HepG2 (cell line): Measurements from ENCODE around the gene TUBB3. TPM values are rescaled to one million over a fixed set of nuclear protein-coding genes. Genes with fewer than 3 reads are reported as not detected.

ENCODE experiments used
- CBFB ChIP-seq: sonication (generic); formaldehyde crosslinking; IDR thresholded peaks from 2 replicates; pipeline ENCODE4 v1.4.0; 2020; ENCODE audit warnings: missing genetic modification reagents
- DNMT3B ChIP-seq: conservative IDR thresholded peaks from 2 replicates; pipeline ENCODE4 v1.6.1; 2016; ENCODE audit warnings: missing biosample characterization, control low read depth
- ELF1 ChIP-seq: sonication (generic); formaldehyde crosslinking; IDR thresholded peaks from 2 replicates; pipeline ENCODE4 v1.4.0; 2020; ENCODE audit warnings: missing genetic modification reagents
- ELF4 ChIP-seq: sonication (generic); formaldehyde crosslinking; IDR thresholded peaks from 2 replicates; pipeline ENCODE4 v1.5.0; 2020; ENCODE audit warnings: missing genetic modification reagents, mild to moderate bottlenecking, moderate library complexity, borderline replicate concordance
- FIP1L1 ChIP-seq: fragments of 200-400 bp; formaldehyde crosslinking; IDR thresholded peaks from 2 replicates; pipeline ENCODE4 v1.6.1; 2018; ENCODE audit warnings: low read depth, mild to moderate bottlenecking, low read length, moderate library complexity, borderline replicate concordance; ENCODE audit not compliant: insufficient read depth
- FOSL2 ChIP-seq: sonication (generic); formaldehyde crosslinking; IDR thresholded peaks from 2 replicates; pipeline ENCODE4 v1.4.0; 2020; ENCODE audit warnings: missing genetic modification reagents
- FOXA3 ChIP-seq: IDR thresholded peaks from 2 replicates; pipeline ENCODE4 v1.6.1; 2016; ENCODE audit warnings: missing genetic modification reagents, missing compliant biosample characterization
- GTF2F1 ChIP-seq: fragments of 150-350 bp; IDR thresholded peaks from 2 replicates; pipeline ENCODE4 v1.6.1; 2014; ENCODE audit warnings: low read length
- HDAC1 ChIP-seq: sonication (generic); formaldehyde crosslinking; IDR thresholded peaks from 2 replicates; pipeline ENCODE4 v1.5.1; 2020; ENCODE audit warnings: mild to moderate bottlenecking, missing genetic modification reagents
- HOXA5 ChIP-seq: sonication (generic); formaldehyde crosslinking; IDR thresholded peaks from 2 replicates; pipeline ENCODE4 v1.4.0; 2020; ENCODE audit warnings: missing genetic modification reagents
- IKZF1 ChIP-seq: fragments of 450-650 bp; IDR thresholded peaks from 2 replicates; pipeline ENCODE4 v1.7.1; 2016
- ISL2 ChIP-seq: sonication (generic); formaldehyde crosslinking; IDR thresholded peaks from 2 replicates; pipeline ENCODE4 v1.5.0; 2020; ENCODE audit warnings: missing genetic modification reagents
- ISX ChIP-seq: sonication (generic); formaldehyde crosslinking; conservative IDR thresholded peaks from 2 replicates; pipeline ENCODE4 v1.5.0; 2020; ENCODE audit warnings: missing genetic modification reagents
- KDM6A ChIP-seq: IDR thresholded peaks from 2 replicates; pipeline ENCODE4 v1.6.1; 2016; ENCODE audit warnings: low read depth
- KLF6 ChIP-seq: IDR thresholded peaks from 2 replicates; pipeline ENCODE4 v1.8.0; 2016; ENCODE audit warnings: missing biosample characterization, missing genetic modification reagents
- NFYB ChIP-seq: sonication (generic); formaldehyde crosslinking; IDR thresholded peaks from 2 replicates; pipeline ENCODE4 v1.4.0; 2020; ENCODE audit warnings: missing genetic modification reagents
- PBX3 ChIP-seq: sonication (generic); formaldehyde crosslinking; IDR thresholded peaks from 2 replicates; pipeline ENCODE4 v1.8.1; 2023; ENCODE audit warnings: missing genetic modification reagents, inconsistent platforms, borderline replicate concordance
- RARA ChIP-seq: IDR thresholded peaks from 2 replicates; pipeline ENCODE4 v1.6.1; 2016; ENCODE audit warnings: missing genetic modification reagents, missing compliant biosample characterization
- RFXAP ChIP-seq: sonication (generic); formaldehyde crosslinking; IDR thresholded peaks from 2 replicates; pipeline ENCODE4 v1.4.0; 2020; ENCODE audit warnings: missing genetic modification reagents, borderline replicate concordance
- SALL1 ChIP-seq: sonication (generic); formaldehyde crosslinking; IDR thresholded peaks from 2 replicates; pipeline ENCODE4 v1.8.0; 2022; ENCODE audit warnings: mild to moderate bottlenecking, missing genetic modification reagents
- SPEN ChIP-seq: sonication (generic); formaldehyde crosslinking; IDR thresholded peaks from 2 replicates; pipeline ENCODE4 v1.5.1; 2020; ENCODE audit warnings: low read depth, mild to moderate bottlenecking, missing genetic modification reagents
- THAP11 ChIP-seq: IDR thresholded peaks from 2 replicates; pipeline ENCODE4 v1.6.1; 2016; ENCODE audit warnings: missing biosample characterization, missing genetic modification reagents
- THRA ChIP-seq: sonication (generic); formaldehyde crosslinking; IDR thresholded peaks from 2 replicates; pipeline ENCODE4 v1.4.0; 2020; ENCODE audit warnings: missing genetic modification reagents, borderline replicate concordance
- ZNF644 ChIP-seq: IDR thresholded peaks from 2 replicates; pipeline ENCODE4 v1.6.1; 2016; ENCODE audit warnings: low read depth
- ZNF691 ChIP-seq: sonication (generic); formaldehyde crosslinking; IDR thresholded peaks from 2 replicates; pipeline ENCODE4 v1.4.0; 2020; ENCODE audit warnings: missing genetic modification reagents, low read depth, mild to moderate bottlenecking, borderline replicate concordance
- polyA plus RNA-seq, 8 experiments: library from polyadenylated mRNA; depleted of rRNA in 3 of 8; stranded (reverse) in 7 of 8; unstranded in 1 of 8; fragments of >200 nt; fragmentation: Illumina TruSeq in 4 of 8; extraction: Trizol in 4 of 8; gene quantifications; 2 replicates each; pipeline versions ENCODE4 v1.2.1 to v1.2.3, GENCODE V29; 2011 to 2016; ENCODE audit warnings: low read depth in 4 of 8, missing spikeins in 1 of 8, mixed read lengths in 1 of 8; ENCODE audit not compliant: insufficient read depth in 1 of 8
- total RNA-seq, 5 experiments: library from RNA; depleted of rRNA; stranded (reverse); fragments of >200 nt; fragmentation: Illumina TruSeq; extraction: Trizol; gene quantifications; 2 replicates each; pipeline ENCODE4 v1.2.3, GENCODE V29; 2016; ENCODE audit warnings: low read depth in 1 of 5
- TF ChIP-seq, protein P1 (sequence below): sonication (generic); formaldehyde crosslinking; IDR thresholded peaks from 2 replicates; pipeline ENCODE4 v1.5.0; 2020; ENCODE audit warnings: missing genetic modification reagents
- TF ChIP-seq, protein P2 (sequence below): sonication (generic); formaldehyde crosslinking; IDR thresholded peaks from 2 replicates; pipeline ENCODE4 v1.5.1; 2020; ENCODE audit warnings: missing genetic modification reagents, mild to moderate bottlenecking, borderline replicate concordance
- TF ChIP-seq, protein P3 (sequence below): sonication (generic); formaldehyde crosslinking; IDR thresholded peaks from 2 replicates; pipeline ENCODE4 v1.8.1; 2023; ENCODE audit warnings: mild to moderate bottlenecking, missing genetic modification reagents, borderline replicate concordance

The TUBB3 gene
- total and polyA plus RNA-seq, 2 of the 13 experiments (the other 11 are each of a cell fraction or from before 2014, with no cell fraction given) = 110 to 185 TPM

DNA sequence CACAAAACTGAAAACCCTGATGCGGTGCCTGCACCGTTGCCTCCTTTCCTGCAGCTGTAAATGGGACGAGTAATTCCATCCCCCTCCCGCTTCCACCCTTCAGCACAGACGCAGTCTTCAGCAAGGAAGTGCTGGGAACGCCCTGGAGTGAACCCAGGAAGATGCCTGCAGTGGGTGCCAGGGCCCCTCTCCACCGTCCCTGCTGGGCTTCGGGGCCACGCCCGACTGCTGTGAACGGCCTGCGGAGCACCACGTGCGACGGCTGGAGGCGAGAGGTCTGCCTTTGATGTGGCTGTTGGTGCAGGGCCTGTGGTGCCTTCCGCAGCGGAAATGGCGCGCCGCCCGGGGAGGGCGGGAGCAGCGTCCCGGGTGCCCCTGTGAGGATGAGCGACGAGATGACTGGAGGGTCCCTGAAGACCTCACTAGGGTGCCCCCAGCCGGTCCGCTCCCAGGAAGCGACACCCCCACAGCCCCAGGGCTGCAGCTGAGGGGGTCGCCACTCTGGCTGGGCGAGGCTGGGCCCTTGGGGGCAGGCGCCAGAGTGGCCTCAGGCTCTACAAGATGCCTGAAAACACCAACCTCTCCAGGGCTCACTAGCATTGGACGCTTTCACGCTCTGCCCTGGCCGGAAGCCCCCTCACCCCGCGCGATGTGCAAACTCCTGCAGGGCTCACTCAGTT is 5.2 kb upstream of the TUBB3 start (continued):
- TF ChIP-seq DNMT3B (CRISPR knock-in tag) (peak; percentile 98), ISL2 (CRISPR knock-in tag) (peak; percentile 91), KDM6A (peak; percentile 69; the same call in 1 of the 2 replicates), ELF1 (CRISPR knock-in tag) (peak; percentile 88), ELF4 (CRISPR knock-in tag) (peak; percentile 92), GTF2F1 (no peak), PBX3 (CRISPR knock-in tag) (peak; percentile 67; the same call in 1 of the 2 replicates), FOXA3 (CRISPR knock-in tag) (peak; percentile 90), THAP11 (CRISPR knock-in tag) (peak; percentile 89), CBFB (CRISPR knock-in tag) (peak; percentile 100), KLF6 (CRISPR knock-in tag) (peak; percentile 99), SPEN (CRISPR knock-in tag) (peak; percentile 98), RARA (CRISPR knock-in tag) (peak; percentile 90), NFYB (CRISPR knock-in tag) (peak; percentile 61), ZNF644 (CRISPR knock-in tag) (peak; percentile 97), FOSL2 (CRISPR knock-in tag) (peak; percentile 83), SALL1 (CRISPR knock-in tag) (peak; percentile 99), FIP1L1 (no peak), HDAC1 (peak; percentile 96), ZNF691 (peak; percentile 97), THRA (peak; percentile 97), IKZF1 (no peak), ISX (CRISPR knock-in tag) (peak; percentile 96), RFXAP (CRISPR knock-in tag) (peak; percentile 93), HOXA5 (peak; percentile 99)
- TF ChIP-seq, protein P1, sequence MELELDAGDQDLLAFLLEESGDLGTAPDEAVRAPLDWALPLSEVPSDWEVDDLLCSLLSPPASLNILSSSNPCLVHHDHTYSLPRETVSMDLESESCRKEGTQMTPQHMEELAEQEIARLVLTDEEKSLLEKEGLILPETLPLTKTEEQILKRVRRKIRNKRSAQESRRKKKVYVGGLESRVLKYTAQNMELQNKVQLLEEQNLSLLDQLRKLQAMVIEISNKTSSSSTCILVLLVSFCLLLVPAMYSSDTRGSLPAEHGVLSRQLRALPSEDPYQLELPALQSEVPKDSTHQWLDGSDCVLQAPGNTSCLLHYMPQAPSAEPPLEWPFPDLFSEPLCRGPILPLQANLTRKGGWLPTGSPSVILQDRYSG (CRISPR knock-in tag) = peak; percentile 94
- TF ChIP-seq, protein P2, sequence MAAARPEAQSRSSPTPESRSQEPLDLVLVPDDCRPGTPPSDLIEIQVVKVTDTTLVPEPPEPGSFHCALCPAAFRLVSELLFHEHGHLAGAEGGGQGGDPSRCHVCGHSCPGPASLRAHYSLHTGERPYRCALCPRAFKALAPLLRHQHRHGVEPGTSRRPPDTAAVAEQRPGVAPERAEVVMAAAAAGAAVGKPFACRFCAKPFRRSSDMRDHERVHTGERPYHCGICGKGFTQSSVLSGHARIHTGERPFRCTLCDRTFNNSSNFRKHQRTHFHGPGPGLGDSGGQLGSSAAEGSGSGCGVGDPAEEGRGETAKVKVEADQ (CRISPR knock-in tag) = peak; percentile 98
- TF ChIP-seq, protein P3, sequence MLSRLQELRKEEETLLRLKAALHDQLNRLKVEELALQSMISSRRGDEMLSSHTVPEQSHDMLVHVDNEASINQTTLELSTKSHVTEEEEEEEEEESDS (CRISPR knock-in tag) = peak; percentile 90; the same call in 1 of the 2 replicates
